H1 (cell line): ENCODE measurements around the gene TCEAL1. TPM values are rescaled to one million over a fixed set of nuclear protein-coding genes. Genes with fewer than 3 reads are reported as not detected.

Experiments
- CTCF ChIA-PET: fragments of 300-600 bp; sonication (Branson Sonifier 250); formaldehyde crosslinking; loops from one replicate; lab custom pipeline; 2021; ENCODE audit not compliant: partially characterized antibody; lab: Charles Lee
- POLR2A ChIA-PET: fragments of 300-600 bp; sonication (Branson Sonifier 250); formaldehyde crosslinking; loops from one replicate; lab custom pipeline; 2021; ENCODE audit warnings: inconsistent platforms; ENCODE audit not compliant: partially characterized antibody; lab: Charles Lee
- DNase-seq, 2 experiments: peaks; one replicate each; pipeline versions ENCODE4 v3.0.0 to v3.0.0-alpha.2; 2010 to 2022; ENCODE audit warnings: low spot score in 2 of 2, low read depth in 1 of 2, mixed read lengths in 1 of 2
- FAIRE-seq: peaks from 2 replicates; lab custom pipeline; 2011; peaks lifted over from hg19 to GRCh38; lab: Jason Lieb, UNC
- H2AFZ ChIP-seq: 2 replicates; pipeline ENCODE4 v1.8.1; 2012; ENCODE audit warnings: low read length, inconsistent platforms
- H2AK5ac ChIP-seq: 2 replicates; pipeline ENCODE4 v1.6.1; 2013; ENCODE audit warnings: low read depth, low read length
- H2BK120ac ChIP-seq: replicated peaks from 2 replicates; pipeline ENCODE3; 2013; ENCODE audit warnings: low read depth, low read length, inconsistent platforms
- H2BK12ac ChIP-seq: 2 replicates; pipeline ENCODE4 v1.6.1; 2013; ENCODE audit warnings: low read depth, low read length
- H2BK15ac ChIP-seq: 2 replicates; pipeline ENCODE4 v1.6.1; 2013; ENCODE audit warnings: low read length
- H2BK20ac ChIP-seq: 2 replicates; pipeline ENCODE4 v1.6.1; 2013; ENCODE audit warnings: low read length
- H2BK5ac ChIP-seq: 2 replicates; pipeline ENCODE4 v1.6.1; 2013; ENCODE audit warnings: low read depth, low read length
- H3K14ac ChIP-seq: 2 replicates; pipeline ENCODE4 v1.6.1; 2013; ENCODE audit warnings: inconsistent platforms; ENCODE audit not compliant: insufficient read length
- H3K18ac ChIP-seq: 2 replicates; pipeline ENCODE4 v1.6.1; 2013; ENCODE audit warnings: low read length; ENCODE audit errors: extremely low read depth
- H3K23ac ChIP-seq: 2 replicates; pipeline ENCODE4 v1.6.1; 2013; ENCODE audit warnings: inconsistent platforms; ENCODE audit not compliant: insufficient read length
- H3K23me2 ChIP-seq: 2 replicates; pipeline ENCODE4 v1.6.1; 2013; ENCODE audit warnings: low read depth, low read length
- H3K27ac ChIP-seq: 2 replicates; pipeline ENCODE4 v1.6.1; 2011; ENCODE audit warnings: low read depth, low read length, inconsistent platforms
- H3K27me3 ChIP-seq, 4 experiments: replicated peaks in 1 of 4; 1 replicate in 1 of 4; 2 replicates in 3 of 4; pipeline versions ENCODE4 v1.6.1 to v1.8.1; 2011 to 2013; ENCODE audit warnings: low read length in 3 of 4, mild to moderate bottlenecking in 3 of 4, inconsistent platforms in 2 of 4, mixed read lengths in 2 of 4, moderate library complexity in 1 of 4; ENCODE audit not compliant: control insufficient read depth in 3 of 4, insufficient read depth in 3 of 4; ENCODE audit errors: extremely low read depth in 1 of 4
- H3K36me3 ChIP-seq, 4 experiments: 2 replicates each; pipeline versions ENCODE4 v1.6.1 to v1.8.1; 2011 to 2013; ENCODE audit warnings: mild to moderate bottlenecking in 4 of 4, low read length in 3 of 4, moderate library complexity in 2 of 4, control low read depth in 1 of 4, inconsistent platforms in 1 of 4; ENCODE audit not compliant: insufficient read depth in 4 of 4, control insufficient read depth in 2 of 4
- H3K4ac ChIP-seq: replicated peaks from 2 replicates; pipeline ENCODE3; 2013; ENCODE audit warnings: low read length, low read depth, mixed read lengths, inconsistent platforms; ENCODE audit not compliant: insufficient read length
- H3K4me1 ChIP-seq, 4 experiments: replicated peaks in 1 of 4; 1 replicate in 1 of 4; 2 replicates in 3 of 4; pipeline versions ENCODE4 v1.6.1 to v1.8.1; 2011 to 2013; ENCODE audit warnings: low read length in 3 of 4, inconsistent platforms in 2 of 4, mixed read lengths in 1 of 4; ENCODE audit not compliant: insufficient read depth in 4 of 4, control insufficient read depth in 3 of 4
- H3K4me2 ChIP-seq, 2 experiments: 2 replicates each; pipeline versions ENCODE4 v1.6.1 to v1.8.1; 2011 to 2013; ENCODE audit warnings: low read depth in 2 of 2, low read length in 2 of 2, control low read depth in 1 of 2, inconsistent platforms in 1 of 2, mild to moderate bottlenecking in 1 of 2; ENCODE audit not compliant: insufficient read depth in 1 of 2
- H3K4me3 ChIP-seq, 4 experiments: fragments of 200-600, 300-600 bp in 1 of 4; sonication (generic), shearing (Covaris generic), sonication (Bioruptor Twin) in 1 of 4; 2 replicates each; pipeline versions ENCODE4 v1.5.1 to v1.8.1; 2011 to 2016; ENCODE audit warnings: low read length in 4 of 4, low read depth in 3 of 4, control low read depth in 2 of 4, inconsistent platforms in 2 of 4, mild to moderate bottlenecking in 2 of 4, mixed read lengths in 1 of 4, moderate library complexity in 1 of 4; ENCODE audit not compliant: insufficient read depth in 2 of 4; ENCODE audit errors: extremely low read depth in 1 of 4
- H3K56ac ChIP-seq: replicated peaks from 2 replicates; pipeline ENCODE3; 2013; ENCODE audit warnings: low read depth, mild to moderate bottlenecking, mixed read lengths, low read length, inconsistent platforms; ENCODE audit not compliant: insufficient read length
- H3K79me1 ChIP-seq: 2 replicates; pipeline ENCODE4 v1.6.1; 2013; ENCODE audit warnings: low read depth, low read length, control low read depth
- H3K79me2 ChIP-seq, 2 experiments: 2 replicates each; pipeline versions ENCODE4 v1.6.1 to v1.8.1; 2012 to 2013; ENCODE audit warnings: low read length in 2 of 2, mild to moderate bottlenecking in 2 of 2, inconsistent platforms in 1 of 2; ENCODE audit not compliant: insufficient read depth in 2 of 2, control insufficient read depth in 1 of 2
- H3K9ac ChIP-seq, 4 experiments: replicated peaks in 1 of 4; 1 replicate in 1 of 4; 2 replicates in 3 of 4; pipeline versions ENCODE4 v1.6.1 to v1.8.1; 2011 to 2013; ENCODE audit warnings: low read depth in 3 of 4, low read length in 3 of 4, control low read depth in 2 of 4, mild to moderate bottlenecking in 2 of 4, moderate library complexity in 2 of 4, inconsistent platforms in 1 of 4; ENCODE audit errors: extremely low read depth in 1 of 4
- H3K9me3 ChIP-seq, 2 experiments: 2 replicates each; pipeline versions ENCODE4 v1.6.1 to v1.8.1; 2012 to 2013; ENCODE audit warnings: mild to moderate bottlenecking in 2 of 2, moderate library complexity in 2 of 2, control low read depth in 1 of 2, inconsistent platforms in 1 of 2, low read depth in 1 of 2, low read length in 1 of 2, mixed read lengths in 1 of 2; ENCODE audit not compliant: insufficient read depth in 2 of 2
- H4K20me1 ChIP-seq, 2 experiments: replicated peaks in 1 of 2; 2 replicates each; pipeline versions ENCODE3 to v1.8.1; 2011 to 2013; ENCODE audit warnings: inconsistent platforms in 2 of 2, low read length in 2 of 2, mild to moderate bottlenecking in 1 of 2; ENCODE audit not compliant: insufficient read depth in 2 of 2, control insufficient read depth in 1 of 2
- H4K5ac ChIP-seq: 2 replicates; pipeline ENCODE4 v1.6.1; 2013; ENCODE audit warnings: low read length, low read depth, mixed read lengths, inconsistent platforms; ENCODE audit not compliant: insufficient read length
- H4K8ac ChIP-seq: 2 replicates; pipeline ENCODE4 v1.8.0; 2013; ENCODE audit warnings: mild to moderate bottlenecking, moderate library complexity, low read length, inconsistent platforms; ENCODE audit not compliant: insufficient read depth; ENCODE audit errors: extremely low read depth
- H4K91ac ChIP-seq: replicated peaks from 2 replicates; pipeline ENCODE3; 2013; ENCODE audit warnings: low read length, mixed read lengths, inconsistent platforms; ENCODE audit not compliant: insufficient read length
- CREB1 ChIP-seq: IDR thresholded peaks from 2 replicates; pipeline ENCODE4 v1.6.1; 2012; ENCODE audit warnings: inconsistent platforms
- FOSL1 ChIP-seq: IDR thresholded peaks from 2 replicates; pipeline ENCODE4 v1.6.1; 2011; ENCODE audit warnings: mild to moderate bottlenecking, low read depth, low read length, moderate library complexity; ENCODE audit not compliant: insufficient read depth
- GABPA ChIP-seq: IDR thresholded peaks from 2 replicates; pipeline ENCODE4 v1.6.1; 2011; ENCODE audit warnings: mild to moderate bottlenecking, low read length, moderate library complexity, borderline replicate concordance; ENCODE audit not compliant: insufficient read depth
- JUN ChIP-seq: IDR thresholded peaks from 2 replicates; pipeline ENCODE4 v1.6.1; 2011; ENCODE audit warnings: low read depth, mild to moderate bottlenecking, improper control_type of control experiment, low read length
- KDM5A ChIP-seq: fragments of 200-600 bp; IDR thresholded peaks from 2 replicates; pipeline ENCODE4 v1.7.1; 2012; ENCODE audit warnings: mild to moderate bottlenecking, low read length, inconsistent platforms, mixed read lengths
- POLR2AphosphoS5 ChIP-seq: IDR thresholded peaks from 2 replicates; pipeline ENCODE4 v1.6.1; 2011; ENCODE audit warnings: low read depth, low read length
- RAD21 ChIP-seq, 2 experiments: IDR thresholded peaks in 1 of 2; conservative IDR thresholded peaks in 1 of 2; 2 replicates each; pipeline ENCODE4 v1.6.1; 2011; ENCODE audit warnings: low read depth in 2 of 2, low read length in 2 of 2, improper control_type of control experiment in 1 of 2, inconsistent platforms in 1 of 2, mild to moderate bottlenecking in 1 of 2, moderate library complexity in 1 of 2
- SIRT6 ChIP-seq: IDR thresholded peaks from one replicate; pipeline ENCODE4 v1.7.1; 2012; ENCODE audit warnings: low read length, inconsistent platforms
- TAF7 ChIP-seq: optimal IDR thresholded peaks from 2 replicates; pipeline ENCODE3; 2011; ENCODE audit warnings: low read depth, mild to moderate bottlenecking, inconsistent platforms, low read length, moderate library complexity, borderline replicate concordance
- TEAD4 ChIP-seq: IDR thresholded peaks from 2 replicates; pipeline ENCODE4 v1.6.1; 2012; ENCODE audit warnings: low read depth, low read length, inconsistent platforms, mixed read lengths
- YY1 ChIP-seq: IDR thresholded peaks from 2 replicates; pipeline ENCODE4 v1.6.1; 2011; ENCODE audit warnings: low read depth, mild to moderate bottlenecking, low read length
- polyA plus RNA-seq, 7 experiments: library from polyadenylated mRNA; depleted of rRNA in 3 of 7; stranded (reverse) in 5 of 7; unstranded in 2 of 7; fragments of >200 nt in 5 of 7; fragments of 200-250 nt in 2 of 7; gene quantifications; 1 replicate in 5 of 7; 2 replicates in 1 of 7; 4 replicates in 1 of 7; pipeline versions ENCODE4 v1.2.1 to v1.2.3, GENCODE V29; 2011 to 2013; ENCODE audit warnings: missing spikeins in 2 of 7, mixed read lengths in 2 of 7
- total RNA-seq: library from RNA; stranded (reverse); fragmentation: NEBNext Ultra II Directional; extraction: Animal tissue kit (Norgen Biotek cat#: 25700); gene quantifications from 2 replicates; pipeline ENCODE4 v1.2.1, GENCODE V29; 2021

TCEAL1 gene
- total and polyA plus RNA-seq, 2 of the 8 experiments (the other 6 are each of a cell fraction or from before 2014, with no cell fraction given): 3.9 to 4.1 TPM

DNA sequence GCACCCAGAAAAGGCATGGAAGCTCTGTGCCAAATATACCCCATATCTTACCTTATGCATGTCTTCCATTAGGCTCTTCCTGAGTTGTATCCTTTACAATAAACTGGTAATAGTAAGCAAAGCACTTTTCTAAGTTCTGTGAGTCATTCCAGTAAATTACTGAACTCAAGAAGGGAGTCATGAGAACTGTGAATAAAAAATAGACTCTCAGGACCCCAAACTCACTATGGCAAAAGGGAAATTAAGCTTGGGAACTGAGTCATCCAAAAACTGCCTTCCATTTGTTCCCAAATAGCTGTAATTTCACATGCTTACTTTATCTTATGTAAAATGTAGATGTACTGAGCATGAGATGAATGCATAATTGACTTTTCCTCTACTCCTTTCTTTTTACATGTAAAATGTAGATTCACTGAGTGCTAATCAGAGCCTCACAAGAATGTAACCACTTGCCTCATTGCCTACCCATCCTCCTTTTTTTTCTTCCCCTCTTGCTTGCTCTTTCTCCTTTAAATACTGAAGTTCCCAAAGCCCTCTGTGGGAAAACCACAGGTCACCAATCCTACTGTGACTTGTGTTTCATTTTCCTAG, 12.9 kb upstream of the TCEAL1 start:
- ChIA-PET CTCF (no interaction called here), POLR2A (no interaction called here)
- Histone ChIP-seq H2BK15ac (no peak overlapping the region), H3K4ac (no peak overlapping the region), H4K91ac (no peak overlapping the region), H3K23ac (no peak overlapping the region), H2BK20ac (no peak overlapping the region), H2BK5ac (no peak overlapping the region), H2BK12ac (no peak overlapping the region), H4K8ac (no peak overlapping the region), H3K4me2 (no peak overlapping the region), H3K27ac (no peak overlapping the region), H3K9ac (no peak overlapping the region), H3K4me3 (no peak overlapping the region), H3K79me2 (no peaks in the 10 kb centered on the region), H3K79me1 (no peaks in the 10 kb centered on the region), H3K27me3 (no peaks in the 10 kb centered on the region), H4K20me1 (no peaks in the 10 kb centered on the region), H3K56ac (no peak overlapping the region), H3K36me3 (no peaks in the 10 kb centered on the region), H3K14ac (no peak overlapping the region), H3K18ac (no peak overlapping the region), H2AFZ (no peak overlapping the region), H4K5ac (no peak overlapping the region), H3K23me2 (no peaks in the 10 kb centered on the region), H2BK120ac (no peak overlapping the region), H3K4me1 (no peaks in the 10 kb centered on the region), H2AK5ac (no peak overlapping the region), H3K9me3 (no peaks in the 10 kb centered on the region)
- no peak for DNase-seq
- FAIRE-seq: no peak
- TF ChIP-seq JUN: no peak
- TF ChIP-seq KDM5A: no peak
- TF ChIP-seq GABPA: no peak
- no peak for TF ChIP-seq YY1
- no peak for TF ChIP-seq FOSL1
- TF ChIP-seq TEAD4: no peak
- TF ChIP-seq CREB1: no peak
- no peak for TF ChIP-seq SIRT6
- TF ChIP-seq TAF7: no peak
- no peak for TF ChIP-seq POLR2AphosphoS5
- TF ChIP-seq RAD21 (IDR thresholded peaks at IDR 0.05 in 1 of 2, conservative IDR thresholded peaks at IDR 0.05 in 1 of 2; ENCODE audit: low read depth in 2 of 2, low read length in 2 of 2): no peak
